ENCODE data around the gene LAMC1. TPM values are rescaled to one million over a fixed set of nuclear protein-coding genes. Genes with fewer than 3 reads are reported as not detected.

The LAMC1 gene
- total and polyA plus RNA-seq, 4 donors: 20.8 to 247 (median 154) TPM

- no peak overlapping the region for H3K4me3 ChIP-seq (ENCODE audit: low read length in 2 of 2)
- ATAC-seq (ENCODE audit: low FRiP score): no peak
- H3K27ac ChIP-seq (ENCODE audit: low read depth in 1 of 2, low read length in 2 of 2): no peak overlapping the region
- no peaks in the 10 kb centered on the region for H3K36me3 ChIP-seq (ENCODE audit: control insufficient read depth in 1 of 2, insufficient read depth in 2 of 2, low read length in 1 of 2)
- no peaks in the 10 kb centered on the region for H3K9me3 ChIP-seq (ENCODE audit: control insufficient read depth, low read length)
- intact Hi-C loops (cut with DNase I): no loop called here
- no peaks in the 10 kb centered on the region for H3K27me3 ChIP-seq (ENCODE audit: control insufficient read depth in 1 of 2, insufficient read depth in 2 of 2, low read length in 1 of 2)
- no peaks in the 10 kb centered on the region for H3K4me1 ChIP-seq (ENCODE audit: control insufficient read depth in 1 of 2, insufficient read depth in 2 of 2, low read length in 2 of 2)
- no peak for DNase-seq
These were observed 29.5 kb upstream of the LAMC1 start for GRCh38 chr1:182993746-182994145.

DNA sequence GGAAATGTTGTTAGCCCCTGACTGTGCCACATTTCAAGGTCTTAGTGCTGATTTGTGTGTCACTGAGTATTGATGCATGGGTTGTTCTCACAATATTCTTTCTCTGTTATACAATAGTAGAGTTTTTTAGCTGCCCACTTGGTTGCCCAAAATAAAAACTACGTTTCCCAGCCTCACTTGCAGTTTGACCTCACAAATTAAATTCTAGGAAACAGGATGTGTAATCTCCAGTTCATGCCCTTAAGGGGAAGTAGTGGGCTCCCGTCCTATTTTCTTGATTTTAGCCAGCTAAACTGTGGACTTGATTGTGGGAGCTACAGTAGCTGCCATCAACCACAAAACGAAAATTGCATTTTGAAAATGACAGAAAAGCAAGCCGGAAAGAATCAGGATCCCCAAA lies 27.3 kb upstream of the LAMC1 start:
- intact Hi-C loops (cut with DNase I): no loop called here
- no peak overlapping the region for H3K4me3 ChIP-seq (ENCODE audit: low read length in 2 of 2)
- DNase-seq (no peak), ATAC-seq (ENCODE audit: low FRiP score) (no peak)
- H3K27ac ChIP-seq (ENCODE audit: low read depth in 1 of 2, low read length in 2 of 2): no peak overlapping the region
- WGBS, 2 donors: 75% methylated on average over 4 of the region's 4 CpGs
- H3K27me3 ChIP-seq (ENCODE audit: control insufficient read depth in 1 of 2, insufficient read depth in 2 of 2, low read length in 1 of 2): no peaks in the 10 kb centered on the region
- no peaks in the 10 kb centered on the region for H3K9me3 ChIP-seq (ENCODE audit: control insufficient read depth, low read length)
- H3K36me3 ChIP-seq (ENCODE audit: control insufficient read depth in 1 of 2, insufficient read depth in 2 of 2, low read length in 1 of 2): no peaks in the 10 kb centered on the region
- H3K4me1 ChIP-seq (ENCODE audit: control insufficient read depth in 1 of 2, insufficient read depth in 2 of 2, low read length in 2 of 2): peaks cover 2% of the 10 kb centered on the region in 2 donors

DNA sequence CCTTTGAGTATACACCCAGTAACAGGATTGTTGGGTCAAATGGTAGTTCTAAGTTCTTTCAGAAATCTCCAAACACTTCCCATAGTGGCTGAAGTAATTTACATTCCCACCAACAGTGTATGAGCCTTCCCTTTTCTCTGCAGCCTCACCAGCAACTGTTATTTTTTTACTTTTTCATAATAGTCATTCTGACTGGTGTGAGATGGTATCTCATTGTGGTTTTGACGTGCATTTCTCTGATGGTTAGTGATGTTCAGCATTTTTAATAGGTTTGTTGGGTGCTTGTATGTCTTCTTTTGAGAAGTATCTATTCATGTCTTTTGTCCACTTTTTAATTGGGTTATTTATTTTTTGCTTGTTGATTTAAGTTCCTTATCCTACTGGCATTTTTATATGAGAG lies 26.4 kb upstream of the LAMC1 start:
- intact Hi-C loops (cut with DNase I): no loop called here
- H3K4me1 ChIP-seq (ENCODE audit: control insufficient read depth in 1 of 2, insufficient read depth in 2 of 2, low read length in 2 of 2): peaks cover 2% of the 10 kb centered on the region in 2 donors
- H3K27me3 ChIP-seq (ENCODE audit: control insufficient read depth in 1 of 2, insufficient read depth in 2 of 2, low read length in 1 of 2): no peaks in the 10 kb centered on the region
- 87 to 92% methylated on average over 1 of the region's 1 CpG for WGBS, 2 donors
- no peak overlapping the region for H3K4me3 ChIP-seq (ENCODE audit: low read length in 2 of 2)
- no peak for DNase-seq
- H3K27ac ChIP-seq (ENCODE audit: low read depth in 1 of 2, low read length in 2 of 2): no peak overlapping the region
- no peaks in the 10 kb centered on the region for H3K9me3 ChIP-seq (ENCODE audit: control insufficient read depth, low read length)
- H3K36me3 ChIP-seq (ENCODE audit: control insufficient read depth in 1 of 2, insufficient read depth in 2 of 2, low read length in 1 of 2): no peaks in the 10 kb centered on the region
- no peak for ATAC-seq (ENCODE audit: low FRiP score)

GRCh38 chr1:182998482-182998881 lies 24.7 kb upstream of the LAMC1 start:
- no peak for ATAC-seq (ENCODE audit: low FRiP score)
- H3K4me3 ChIP-seq (ENCODE audit: low read length in 2 of 2): no peak overlapping the region
- intact Hi-C loops (cut with DNase I): no loop called here
- peaks cover 2% of the 10 kb centered on the region in 2 donors for H3K4me1 ChIP-seq (ENCODE audit: control insufficient read depth in 1 of 2, insufficient read depth in 2 of 2, low read length in 2 of 2)
- H3K27ac ChIP-seq (ENCODE audit: low read depth in 1 of 2, low read length in 2 of 2): no peak overlapping the region
- H3K36me3 ChIP-seq (ENCODE audit: control insufficient read depth in 1 of 2, insufficient read depth in 2 of 2, low read length in 1 of 2): no peaks in the 10 kb centered on the region
- H3K9me3 ChIP-seq (ENCODE audit: control insufficient read depth, low read length): no peaks in the 10 kb centered on the region
- no peak for DNase-seq
- H3K27me3 ChIP-seq (ENCODE audit: control insufficient read depth in 1 of 2, insufficient read depth in 2 of 2, low read length in 1 of 2): no peaks in the 10 kb centered on the region

GRCh38 chr1:183000167-183000962 lies 22.9 kb upstream of the LAMC1 start:
- DNase-seq (no peak), ATAC-seq (ENCODE audit: low FRiP score) (peak; percentile 58)
- peaks cover 2% of the 10 kb centered on the region in 2 donors for H3K4me1 ChIP-seq (ENCODE audit: control insufficient read depth in 1 of 2, insufficient read depth in 2 of 2, low read length in 2 of 2)
- intact Hi-C loops (cut with DNase I): no loop called here
- no peaks in the 10 kb centered on the region for H3K36me3 ChIP-seq (ENCODE audit: control insufficient read depth in 1 of 2, insufficient read depth in 2 of 2, low read length in 1 of 2)
- no peak overlapping the region for H3K4me3 ChIP-seq (ENCODE audit: low read length in 2 of 2)
- no peak overlapping the region for H3K27ac ChIP-seq (ENCODE audit: low read depth in 1 of 2, low read length in 2 of 2)
- no peaks in the 10 kb centered on the region for H3K27me3 ChIP-seq (ENCODE audit: control insufficient read depth in 1 of 2, insufficient read depth in 2 of 2, low read length in 1 of 2)
- 24% methylated on average over 4 of the region's 4 CpGs for WGBS, 2 donors
- no peaks in the 10 kb centered on the region for H3K9me3 ChIP-seq (ENCODE audit: control insufficient read depth, low read length)

DNA sequence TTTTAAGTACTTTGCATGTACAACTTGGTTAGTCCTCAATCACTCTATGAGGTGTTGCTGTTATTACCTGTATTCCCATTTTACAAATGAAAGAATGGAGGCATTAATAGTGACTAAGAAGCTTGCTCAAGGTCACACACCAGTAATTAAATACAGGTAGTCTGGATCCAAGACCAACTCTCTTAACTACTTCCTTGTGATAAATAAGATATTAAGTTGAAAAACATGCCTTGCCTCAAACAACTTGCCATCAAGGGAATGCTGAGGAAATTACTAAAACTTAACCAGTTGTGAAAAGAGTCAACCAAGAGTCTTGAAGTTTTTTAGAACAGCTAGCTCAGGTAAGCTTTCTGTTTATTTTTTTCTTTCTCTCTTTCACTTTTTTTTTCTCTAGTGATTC lies 21.0 kb upstream of the LAMC1 start:
- DNase-seq (no peak), ATAC-seq (ENCODE audit: low FRiP score) (no peak)
- H3K27me3 ChIP-seq (ENCODE audit: control insufficient read depth in 1 of 2, insufficient read depth in 2 of 2, low read length in 1 of 2): no peaks in the 10 kb centered on the region
- no peak overlapping the region for H3K27ac ChIP-seq (ENCODE audit: low read depth in 1 of 2, low read length in 2 of 2)
- H3K4me1 ChIP-seq (ENCODE audit: control insufficient read depth in 1 of 2, insufficient read depth in 2 of 2, low read length in 2 of 2): peaks cover 2% of the 10 kb centered on the region in 2 donors
- intact Hi-C loops (cut with DNase I): no loop called here
- no peaks in the 10 kb centered on the region for H3K9me3 ChIP-seq (ENCODE audit: control insufficient read depth, low read length)
- no peaks in the 10 kb centered on the region for H3K36me3 ChIP-seq (ENCODE audit: control insufficient read depth in 1 of 2, insufficient read depth in 2 of 2, low read length in 1 of 2)
- no peak overlapping the region for H3K4me3 ChIP-seq (ENCODE audit: low read length in 2 of 2)

GRCh38 chr1:183002797-183003196 lies 20.4 kb upstream of the LAMC1 start:
- H3K4me3 ChIP-seq (ENCODE audit: low read length in 2 of 2): no peak overlapping the region
- H3K27me3 ChIP-seq (ENCODE audit: control insufficient read depth in 1 of 2, insufficient read depth in 2 of 2, low read length in 1 of 2): no peaks in the 10 kb centered on the region
- no peaks in the 10 kb centered on the region for H3K9me3 ChIP-seq (ENCODE audit: control insufficient read depth, low read length)
- intact Hi-C loops (cut with DNase I): no loop called here
- ATAC-seq (ENCODE audit: low FRiP score) (no peak), DNase-seq (no peak)
- H3K4me1 ChIP-seq (ENCODE audit: control insufficient read depth in 1 of 2, insufficient read depth in 2 of 2, low read length in 2 of 2): peaks cover 2% of the 10 kb centered on the region in 2 donors
- H3K36me3 ChIP-seq (ENCODE audit: control insufficient read depth in 1 of 2, insufficient read depth in 2 of 2, low read length in 1 of 2): no peaks in the 10 kb centered on the region
- 82 to 85% methylated on average over 3 of the region's 3 CpGs for WGBS, 2 donors
- H3K27ac ChIP-seq (ENCODE audit: low read depth in 1 of 2, low read length in 2 of 2): no peak overlapping the region

- Histone ChIP-seq H3K27me3 (ENCODE audit: control insufficient read depth in 1 of 2, insufficient read depth in 2 of 2, low read length in 1 of 2) (no peaks in the 10 kb centered on the region), H3K36me3 (ENCODE audit: control insufficient read depth in 1 of 2, insufficient read depth in 2 of 2, low read length in 1 of 2) (no peaks in the 10 kb centered on the region), H3K27ac (ENCODE audit: low read depth in 1 of 2, low read length in 2 of 2) (no peak overlapping the region), H3K4me1 (ENCODE audit: control insufficient read depth in 1 of 2, insufficient read depth in 2 of 2, low read length in 2 of 2) (peaks cover 2% of the 10 kb centered on the region in 2 donors), H3K4me3 (ENCODE audit: low read length in 2 of 2) (no peak overlapping the region), H3K9me3 (ENCODE audit: control insufficient read depth, low read length) (no peaks in the 10 kb centered on the region)
- DNase-seq (no peak), ATAC-seq (ENCODE audit: low FRiP score) (peak; percentile 70)
- 16 to 28% methylated on average over 4 of the region's 4 CpGs for WGBS, 2 donors
- intact Hi-C loops (cut with DNase I): no loop called here
These were observed 20.0 kb upstream of the LAMC1 start for GRCh38 chr1:183003203-183003602.

GRCh38 chr1:183004141-183004540 lies 19.1 kb upstream of the LAMC1 start:
- ATAC-seq (ENCODE audit: low FRiP score): no peak
- H3K27ac ChIP-seq (ENCODE audit: low read depth in 1 of 2, low read length in 2 of 2): no peak overlapping the region
- 96 to 98% methylated on average over 2 of the region's 2 CpGs for WGBS, 2 donors
- no peak for DNase-seq
- no peaks in the 10 kb centered on the region for H3K9me3 ChIP-seq (ENCODE audit: control insufficient read depth, low read length)
- no peaks in the 10 kb centered on the region for H3K36me3 ChIP-seq (ENCODE audit: control insufficient read depth in 1 of 2, insufficient read depth in 2 of 2, low read length in 1 of 2)
- peaks cover 2% of the 10 kb centered on the region in 2 donors for H3K4me1 ChIP-seq (ENCODE audit: control insufficient read depth in 1 of 2, insufficient read depth in 2 of 2, low read length in 2 of 2)
- H3K27me3 ChIP-seq (ENCODE audit: control insufficient read depth in 1 of 2, insufficient read depth in 2 of 2, low read length in 1 of 2): no peaks in the 10 kb centered on the region
- intact Hi-C loops (cut with DNase I): no loop called here
- H3K4me3 ChIP-seq (ENCODE audit: low read length in 2 of 2): no peak overlapping the region
